Heart left ventricle (tissue), 13 donors: ENCODE data around the gene ENOX1.

Experiments used
- POLR2A ChIP-seq, 2 donors: fragments of 450-650 bp; IDR thresholded peaks; one replicate each; pipeline ENCODE4 v1.6.1; 2017; ENCODE audit warnings: antibody characterized with exemption in 2 of 2, mild to moderate bottlenecking in 2 of 2, moderate library complexity in 2 of 2
- TF ChIP-seq, protein P1 (sequence below), 12 donors: fragments of 200-600 bp; sonication (generic) in 4 of 12; IDR thresholded peaks; one replicate each; pipeline versions ENCODE4 v1.5.0 to v1.8.0; 2018 to 2022; ENCODE audit warnings: antibody characterized with exemption in 12 of 12, mild to moderate bottlenecking in 5 of 12
- donor health status: ischemic (EF 13 %, LVEDD 7.1; RV severe dilation, severe dysfunction).
- donor health status: DM: no; HTN: yes; CAD: no.
- donor health status: DM: no; HTN: no; CAD: no.
- donor health status: ischemic (EF 25% LVEDD 6.9; RV normal size, moderate dysfunction).
- donor health status: ischemic (EF 25% LVEDD 5.7; RV mildly dilated, moderate dysfunction).
- donor health status: ischemic (EF 35%, LVEDD 5.7; RV mildly dilated, moderate dysfunction).
- donor health status: nonischemic (EF 11% LVEDD 7.7; RV severe dilation, severe dysfunction).
- donor health status: DM: yes; HTN: yes; CAD: no.
- donor health status: PGD.
- donor health status: ischemic (EF 29% LVEDD 5.4; RV normal size, mild dysfunction).
- donor health status: nonischemic (EF 23%, LVEDD 6.1; RV moderate dilation, normal function).

DNA sequence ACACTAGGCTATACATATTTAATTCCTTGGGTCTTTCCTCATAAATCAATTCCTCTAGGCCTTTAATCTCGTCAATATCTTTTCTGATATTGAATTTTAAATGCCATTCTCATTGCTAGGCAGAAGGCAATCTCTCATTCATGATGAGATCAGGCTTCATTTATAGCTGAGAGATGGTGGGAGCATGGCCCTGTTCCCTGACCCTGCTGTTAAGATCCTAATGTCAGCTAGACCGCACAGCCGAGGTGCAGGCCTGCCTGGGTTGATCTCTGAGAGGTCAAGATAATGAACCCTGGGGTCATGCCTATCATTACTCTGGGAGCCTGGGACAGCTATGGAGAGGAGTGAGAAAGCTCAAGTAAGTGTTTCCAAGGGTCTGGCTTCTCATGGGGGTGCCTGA, 509.6 kb downstream of the ENOX1 start:
- TF ChIP-seq, protein P1, sequence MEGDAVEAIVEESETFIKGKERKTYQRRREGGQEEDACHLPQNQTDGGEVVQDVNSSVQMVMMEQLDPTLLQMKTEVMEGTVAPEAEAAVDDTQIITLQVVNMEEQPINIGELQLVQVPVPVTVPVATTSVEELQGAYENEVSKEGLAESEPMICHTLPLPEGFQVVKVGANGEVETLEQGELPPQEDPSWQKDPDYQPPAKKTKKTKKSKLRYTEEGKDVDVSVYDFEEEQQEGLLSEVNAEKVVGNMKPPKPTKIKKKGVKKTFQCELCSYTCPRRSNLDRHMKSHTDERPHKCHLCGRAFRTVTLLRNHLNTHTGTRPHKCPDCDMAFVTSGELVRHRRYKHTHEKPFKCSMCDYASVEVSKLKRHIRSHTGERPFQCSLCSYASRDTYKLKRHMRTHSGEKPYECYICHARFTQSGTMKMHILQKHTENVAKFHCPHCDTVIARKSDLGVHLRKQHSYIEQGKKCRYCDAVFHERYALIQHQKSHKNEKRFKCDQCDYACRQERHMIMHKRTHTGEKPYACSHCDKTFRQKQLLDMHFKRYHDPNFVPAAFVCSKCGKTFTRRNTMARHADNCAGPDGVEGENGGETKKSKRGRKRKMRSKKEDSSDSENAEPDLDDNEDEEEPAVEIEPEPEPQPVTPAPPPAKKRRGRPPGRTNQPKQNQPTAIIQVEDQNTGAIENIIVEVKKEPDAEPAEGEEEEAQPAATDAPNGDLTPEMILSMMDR (IDR thresholded peaks at IDR 0.05), result no peak
- TF ChIP-seq POLR2A (IDR thresholded peaks at IDR 0.05), result no peak
